GM19035 (cell line): ENCODE data around the gene RNF133.
"Not testable (repeated sequence)": the region's sequence is repeated elsewhere in the genome, so short reads cannot be mapped to it uniquely, and the experiment has no call there.

Source experiments
- ATAC-seq: cut with Tn5 transposase; IDR thresholded peaks from one replicate; pipeline ENCODE4 v1.9.1; 2021; ENCODE audit not compliant: unreplicated experiment

The RNF133 gene

GRCh38 chr7:122689346-122690109, 9.4 kb downstream of the RNF133 start:
- ATAC-seq = no peak

- ATAC-seq = no peak
Measured at GRCh38 chr7:122688400-122688998, 10.4 kb downstream of the RNF133 start.

- ATAC-seq = no peak
Measured at GRCh38 chr7:122686360-122686878, 12.5 kb downstream of the RNF133 start.

GRCh38 chr7:122684504-122684903, 14.4 kb downstream of the RNF133 start:
- no peak for ATAC-seq

- ATAC-seq = no peak
Measured at GRCh38 chr7:122682815-122683550, 15.9 kb downstream of the RNF133 start.

GRCh38 chr7:122681186-122681585, 17.7 kb downstream of the RNF133 start:
- ATAC-seq = not testable (repeated sequence)

- no peak for ATAC-seq
Measured at GRCh38 chr7:122679813-122680212, 19.1 kb downstream of the RNF133 start.

DNA sequence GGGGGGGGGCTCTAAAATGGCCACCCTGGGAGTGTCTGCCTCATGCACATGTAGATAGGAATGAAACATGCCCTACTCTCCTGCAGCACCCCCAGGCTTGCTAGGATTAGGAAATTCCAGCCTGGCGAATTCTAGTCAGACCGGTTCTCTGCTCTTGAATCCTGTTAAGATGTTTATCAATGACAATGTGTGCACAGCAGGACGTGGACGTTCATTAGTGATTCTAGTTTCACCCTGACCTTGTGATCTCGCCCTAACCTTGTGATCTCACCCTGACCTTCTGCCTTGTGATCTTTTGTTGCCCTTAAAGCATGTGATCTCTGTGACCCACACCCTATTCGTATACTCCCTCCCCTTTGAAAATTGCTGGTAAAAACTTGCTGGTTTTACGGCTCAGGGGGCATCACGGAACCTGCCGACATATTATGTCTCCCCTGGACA, 19.6 kb downstream of the RNF133 start:
- not testable (repeated sequence) for ATAC-seq

- no peak for ATAC-seq
Measured at GRCh38 chr7:122677149-122677548, 21.8 kb downstream of the RNF133 start.

DNA sequence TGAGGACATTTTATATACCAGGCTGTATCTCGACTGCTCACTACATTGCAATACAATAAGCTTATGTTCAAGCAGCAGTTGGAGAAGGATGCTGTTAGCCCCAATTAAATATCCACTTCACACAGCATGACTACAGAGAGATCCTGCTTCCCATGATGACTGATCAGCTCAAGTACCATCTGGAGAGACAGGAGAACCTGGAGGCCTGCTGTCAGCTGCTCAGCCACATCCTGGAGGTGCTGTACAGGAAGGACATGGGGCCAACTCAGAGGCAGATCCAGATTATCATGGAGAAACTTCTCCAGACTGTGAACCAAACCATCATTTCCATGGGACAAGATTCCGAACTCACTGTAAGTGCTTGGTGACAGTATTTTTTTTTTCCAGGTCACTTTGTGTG, 22.5 kb downstream of the RNF133 start:
- no peak for ATAC-seq

- ATAC-seq = no peak
Measured at GRCh38 chr7:122675621-122676020, 23.3 kb downstream of the RNF133 start.

- ATAC-seq = no peak
Measured at GRCh38 chr7:122675011-122675410, 23.9 kb downstream of the RNF133 start.

DNA sequence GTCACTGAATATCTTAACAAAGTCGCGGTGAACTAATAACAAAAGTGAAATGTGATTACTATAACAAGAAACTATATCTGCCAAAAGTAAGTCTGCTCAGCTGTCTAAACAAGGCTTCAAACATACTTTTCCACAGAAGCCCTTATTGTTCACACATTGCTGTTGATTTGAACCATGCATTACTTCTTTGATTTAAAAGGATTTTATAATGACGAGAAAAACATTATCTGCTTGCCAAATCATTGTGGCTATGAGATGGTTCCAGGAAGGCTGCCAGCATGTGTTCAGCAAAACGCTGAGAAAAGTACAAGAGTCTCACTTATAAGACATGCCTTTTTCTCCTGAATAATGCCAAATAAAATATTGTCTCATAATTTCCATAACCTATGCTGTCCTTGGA, 24.4 kb downstream of the RNF133 start:
- no peak for ATAC-seq

GRCh38 chr7:122673951-122674350, 25.0 kb downstream of the RNF133 start:
- no peak for ATAC-seq

GRCh38 chr7:122672536-122672935, 26.4 kb downstream of the RNF133 start:
- no peak for ATAC-seq

GRCh38 chr7:122663733-122664132, 35.2 kb downstream of the RNF133 start:
- ATAC-seq = no peak

DNA sequence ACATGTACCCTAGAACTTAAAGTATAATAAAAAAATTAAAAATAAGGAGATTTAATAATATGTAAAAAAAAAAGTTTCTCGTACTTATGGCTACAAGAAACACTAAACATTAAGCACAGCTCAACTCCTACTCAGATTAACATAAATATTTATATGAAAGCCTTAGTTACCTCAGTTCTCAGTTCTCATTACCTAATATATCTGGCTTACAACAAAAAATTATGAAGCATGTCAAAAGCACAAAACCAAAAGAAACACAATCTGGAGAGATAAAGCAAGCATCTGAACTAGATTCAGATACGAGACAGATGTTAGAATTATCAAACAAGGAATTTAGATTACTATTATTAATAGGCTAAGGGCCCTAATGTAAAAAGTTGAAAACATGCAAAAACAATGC, 40.1 kb downstream of the RNF133 start:
- no peak for ATAC-seq

GRCh38 chr7:122653685-122654084, 45.2 kb downstream of the RNF133 start:
- ATAC-seq = no peak

- ATAC-seq = no peak
Measured at GRCh38 chr7:122652876-122653275, 46.0 kb downstream of the RNF133 start.

DNA sequence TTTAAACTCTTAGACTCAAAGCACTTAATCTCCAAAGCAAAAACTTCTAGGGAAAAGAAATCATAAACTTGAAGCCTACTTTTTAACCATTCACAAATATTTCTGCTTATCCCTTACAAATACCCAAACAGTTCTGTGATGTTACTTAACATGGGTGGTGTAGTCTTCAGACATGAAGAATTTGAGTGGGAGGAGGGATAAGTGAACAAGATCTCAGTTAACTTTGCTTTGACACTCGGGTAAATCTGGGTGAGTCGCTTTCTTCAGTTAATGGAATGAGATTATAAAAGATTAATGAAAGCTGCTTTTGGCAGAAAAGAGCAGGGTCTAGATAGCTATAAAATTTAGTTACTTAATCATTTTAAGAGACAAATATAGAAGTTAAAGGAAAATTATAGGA, 47.5 kb downstream of the RNF133 start:
- no peak for ATAC-seq
